Endothelial cell of hepatic sinusoid (primary cell): ENCODE measurements around the gene ZW10.
"Not testable (repeated sequence)": the region's sequence is repeated elsewhere in the genome, so short reads cannot be mapped to it uniquely, and the experiment has no call there.

ENCODE experiments used
- in situ Hi-C: cut with HindIII; loops from 2 replicates; pipeline ENCODE4 v1.10.0; 2017; ENCODE audit warnings: low sequenced_read_pairs

ZW10 gene

DNA sequence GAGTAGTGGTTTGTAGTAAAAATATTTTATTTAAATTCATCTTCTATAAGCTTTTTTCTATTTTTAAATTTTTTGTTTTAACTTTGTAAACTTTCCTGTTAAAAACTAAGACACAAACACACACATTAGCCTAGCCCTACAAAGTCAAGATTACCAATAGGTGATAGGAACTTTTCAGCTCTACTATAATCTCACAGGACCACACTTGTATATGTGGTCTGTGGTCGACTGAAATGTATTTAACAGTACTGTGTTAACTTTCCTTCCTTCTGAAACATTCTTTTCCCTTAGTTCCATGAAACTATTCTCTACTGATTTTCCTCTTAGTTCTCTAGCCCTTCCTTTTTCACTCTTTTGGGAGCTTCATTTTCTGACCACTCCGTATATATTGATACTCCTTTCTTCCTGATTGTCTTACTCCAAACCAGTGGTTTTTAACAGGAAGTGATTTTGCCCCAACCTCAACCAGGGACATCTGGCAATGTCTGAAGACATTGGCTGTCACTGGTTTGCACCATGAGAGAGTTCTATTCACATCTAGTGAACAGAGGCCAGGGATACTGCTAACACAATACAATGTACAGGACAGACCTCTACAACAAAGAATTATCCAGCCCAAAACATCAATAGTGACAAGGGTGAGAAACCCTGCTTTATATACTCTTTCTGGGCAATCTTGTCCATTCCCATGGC, 8.8 kb downstream of the ZW10 start:
- in situ Hi-C loops, result no loop called here

GRCh38 chr11:113763040-113763439, 10.5 kb downstream of the ZW10 start:
- in situ Hi-C loops, result not testable (repeated sequence)

- in situ Hi-C loops, result no loop called here
These were observed 13.3 kb downstream of the ZW10 start for GRCh38 chr11:113760241-113760640.

GRCh38 chr11:113752932-113753331, 20.6 kb downstream of the ZW10 start:
- in situ Hi-C loops, result no loop called here

DNA sequence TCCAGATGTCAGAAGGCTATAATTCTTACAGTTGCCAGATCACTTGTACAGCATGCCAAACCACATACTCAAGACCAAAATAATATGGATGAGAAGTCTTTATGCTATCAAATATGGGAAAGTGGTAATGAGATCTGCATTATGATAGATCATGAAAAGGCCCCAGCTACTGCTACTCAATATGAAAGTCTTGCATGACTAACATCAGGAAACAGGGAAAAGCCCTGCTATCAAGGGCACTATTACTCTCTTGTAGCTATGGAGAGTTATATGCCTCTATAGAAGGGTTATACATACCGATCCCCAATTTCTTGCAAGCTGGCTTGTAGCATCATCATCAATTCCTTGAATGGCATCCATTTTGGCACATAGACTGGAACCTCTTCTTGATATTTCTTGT, 37.2 kb downstream of the ZW10 start:
- in situ Hi-C loops, result no loop called here

DNA sequence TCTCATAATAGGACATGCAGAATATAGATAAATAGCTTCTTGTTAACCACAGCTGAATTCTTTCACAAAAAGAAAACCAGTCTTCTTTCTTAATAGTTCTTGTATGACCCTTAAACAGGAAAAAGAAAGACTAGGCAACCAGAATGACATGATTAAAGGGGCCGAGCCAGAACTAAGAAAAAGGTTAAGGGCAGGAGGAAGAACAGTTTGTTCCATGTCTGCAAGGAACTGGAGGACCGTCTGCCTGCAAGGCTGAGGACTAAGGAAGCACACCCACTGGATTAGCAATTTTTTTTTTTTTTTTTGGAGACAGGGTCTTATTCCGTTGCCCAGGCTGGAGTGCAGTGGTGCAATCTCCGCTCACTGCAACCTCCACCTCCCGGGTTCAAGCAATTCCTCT, 41.4 kb downstream of the ZW10 start:
- in situ Hi-C loops, result no loop called here

DNA sequence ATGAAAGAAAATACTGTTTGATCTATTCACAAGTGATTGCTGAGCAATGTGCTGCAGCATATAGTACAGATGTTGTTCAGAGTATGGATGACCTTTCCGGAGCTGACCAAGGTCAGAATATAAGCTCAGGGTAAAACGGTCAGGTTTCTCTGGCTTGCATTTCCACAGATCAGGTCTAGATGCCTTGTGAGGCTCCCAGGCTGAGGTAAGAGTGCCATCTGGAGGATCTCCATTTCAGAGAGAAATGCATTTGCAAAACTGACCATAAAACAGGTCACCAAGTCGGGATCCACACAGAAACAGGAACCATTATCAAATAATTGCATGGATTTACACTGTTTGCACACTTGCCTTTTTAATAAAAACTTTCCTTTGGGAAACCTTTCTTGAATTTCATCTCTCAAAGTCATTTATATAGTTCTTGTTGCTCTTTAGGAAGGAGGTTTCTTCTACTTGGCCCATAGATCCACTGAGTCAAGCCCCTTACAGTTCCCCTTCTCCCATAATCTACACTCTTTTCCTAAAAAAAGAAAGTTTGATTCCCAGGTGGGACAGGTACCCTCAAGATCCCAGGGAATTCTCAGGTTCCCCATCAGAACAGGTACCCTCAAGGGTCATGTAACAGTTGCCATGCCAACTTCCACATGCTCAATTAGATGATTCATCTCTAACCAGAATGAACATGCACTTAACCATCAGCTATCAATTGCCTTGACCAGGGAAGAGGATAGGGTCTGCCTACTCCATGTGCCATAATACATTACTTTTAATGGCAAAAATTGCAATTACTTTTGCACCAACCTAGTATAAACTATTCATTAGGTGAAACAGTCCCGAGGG, 42.4 kb downstream of the ZW10 start:
- in situ Hi-C loops, result no loop called here

DNA sequence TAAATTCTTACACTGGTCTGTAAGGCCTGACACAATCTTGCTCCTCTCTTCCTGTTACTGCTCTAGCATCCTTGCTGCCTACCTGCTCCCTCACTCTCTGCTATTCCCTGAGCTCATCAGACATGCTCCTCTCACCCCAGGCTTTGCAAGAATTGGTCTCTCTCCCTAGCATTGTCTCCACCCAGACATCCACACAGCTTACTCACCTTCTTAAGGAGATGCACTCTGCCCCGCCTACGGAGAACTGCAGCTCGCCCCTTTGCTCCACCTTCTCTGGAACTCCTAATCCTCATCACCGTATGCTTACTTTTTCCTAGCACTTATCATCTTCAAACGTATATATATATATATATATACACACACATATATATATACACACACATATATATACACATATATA, 44.0 kb downstream of the ZW10 start:
- in situ Hi-C loops, result no loop called here

DNA sequence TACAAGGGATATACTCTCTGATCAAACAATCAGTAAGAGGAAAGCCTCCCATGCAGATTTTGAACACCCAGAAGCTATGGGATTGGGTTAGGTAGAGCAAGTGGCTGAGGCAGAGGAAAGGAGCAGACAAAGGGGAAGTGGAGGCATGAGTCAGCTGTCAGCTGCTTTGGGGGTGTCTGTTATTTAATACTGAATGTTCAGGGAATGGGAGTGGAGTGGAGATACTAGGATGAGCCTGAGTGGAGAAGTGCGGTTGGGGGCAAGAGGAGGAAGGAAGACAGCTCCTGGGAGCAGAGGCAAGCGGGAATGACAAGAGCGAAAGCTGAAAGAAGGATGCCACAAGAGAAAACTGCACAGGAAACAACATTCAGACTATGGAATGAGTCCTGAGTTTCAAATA, 44.7 kb downstream of the ZW10 start:
- in situ Hi-C loops, result no loop called here

DNA sequence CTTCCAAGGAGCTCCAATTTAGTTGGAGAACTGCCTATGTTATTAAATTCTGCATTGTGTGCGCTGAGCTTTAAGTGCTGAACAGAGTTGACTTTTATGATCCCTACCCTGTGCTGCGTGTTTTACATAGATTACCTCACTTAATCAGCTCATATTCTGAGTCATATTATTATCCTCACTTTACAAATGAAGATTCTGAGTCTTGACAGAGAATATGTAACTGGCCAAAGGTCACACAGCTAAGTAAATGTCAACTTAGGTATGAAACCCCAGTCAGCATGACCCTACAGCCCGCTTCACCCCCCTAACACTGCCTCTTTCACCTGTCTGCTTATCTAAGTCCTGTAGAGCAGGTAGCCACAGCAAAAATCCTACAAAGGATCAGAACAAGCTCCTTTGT, 47.6 kb downstream of the ZW10 start:
- in situ Hi-C loops, result no loop called here

- in situ Hi-C loops, result no loop called here
These were observed 48.1 kb downstream of the ZW10 start for GRCh38 chr11:113725407-113725806.

DNA sequence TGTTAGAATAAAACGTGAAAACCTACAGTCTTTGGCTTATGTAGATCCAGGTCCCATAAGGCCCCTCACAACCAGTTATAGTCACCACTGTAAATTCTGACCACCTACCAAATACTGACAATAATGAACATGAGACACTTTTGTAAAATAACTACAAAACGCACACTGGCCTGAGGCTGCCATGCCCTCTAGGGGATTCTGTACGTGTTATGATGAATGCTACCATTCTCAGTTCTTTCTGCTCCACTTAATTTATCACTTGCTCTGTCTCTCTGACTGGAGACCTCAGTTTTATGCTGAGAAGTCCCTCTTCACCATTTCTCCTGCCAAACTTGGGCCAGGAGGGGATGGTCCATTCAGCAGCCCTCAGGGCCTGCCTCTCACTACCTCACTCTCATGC, 48.7 kb downstream of the ZW10 start:
- in situ Hi-C loops, result no loop called here

- in situ Hi-C loops, result no loop called here
These were observed 49.7 kb downstream of the ZW10 start for GRCh38 chr11:113723787-113724186.

DNA sequence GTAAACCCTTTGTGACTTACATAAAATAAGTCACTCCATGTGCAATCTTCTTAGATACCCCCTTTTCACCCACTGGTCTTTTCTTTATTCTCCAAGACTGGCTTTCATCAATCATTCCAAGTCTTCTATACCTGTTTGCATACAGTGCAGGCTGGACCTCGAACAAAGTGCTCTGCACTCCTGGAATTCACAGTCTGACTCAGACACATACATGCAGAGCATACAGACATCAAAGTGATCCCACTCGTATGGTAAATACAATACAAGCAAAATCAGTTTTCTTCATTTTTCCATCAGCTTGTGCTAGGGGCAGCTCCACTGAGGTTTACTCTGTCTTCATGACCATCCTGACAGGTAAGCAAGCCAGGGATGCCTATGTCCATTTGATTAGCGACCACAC, 50.6 kb downstream of the ZW10 start:
- in situ Hi-C loops, result no loop called here

GRCh38 chr11:113722221-113722620, 51.3 kb downstream of the ZW10 start:
- in situ Hi-C loops, result no loop called here

- in situ Hi-C loops, result no loop called here
These were observed 51.9 kb downstream of the ZW10 start for GRCh38 chr11:113721462-113722066.

DNA sequence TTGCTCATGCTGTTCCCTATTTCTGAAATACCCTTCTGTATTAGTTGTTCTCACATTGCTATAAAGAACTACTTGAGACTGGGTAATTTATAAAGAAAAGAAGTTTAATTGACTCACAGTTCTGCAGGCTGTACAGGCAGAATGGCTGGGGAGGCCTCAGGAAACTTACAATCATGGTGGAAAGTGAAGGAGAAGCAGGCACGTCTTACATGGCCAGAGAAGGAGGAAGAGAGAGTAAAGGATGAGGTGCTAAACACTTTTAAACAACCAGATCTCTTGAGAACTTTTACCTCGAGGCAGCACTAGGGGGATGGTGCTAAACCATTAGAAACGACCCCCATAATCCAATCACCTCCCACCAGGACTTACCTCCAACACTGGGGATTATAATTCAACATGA, 53.0 kb downstream of the ZW10 start:
- in situ Hi-C loops, result not testable (repeated sequence)

- in situ Hi-C loops, result no loop called here
These were observed 57.4 kb downstream of the ZW10 start for GRCh38 chr11:113715882-113716625.

- in situ Hi-C loops, result no loop called here
These were observed 58.2 kb downstream of the ZW10 start for GRCh38 chr11:113715273-113715672.

GRCh38 chr11:113710989-113711388, 62.5 kb downstream of the ZW10 start:
- in situ Hi-C loops, result loop anchor here (5.0 kb wide), 1 partner anchor 59 kb away; no protein-coding TSS in a partner anchor
